GM12878 (cell line): Measurements from ENCODE around the gene PLA2G4E.

Experiments
- ATF7 ChIP-seq: fragments of 450-650 bp; IDR thresholded peaks from 2 replicates; pipeline ENCODE4 v1.6.1; 2016; ENCODE audit warnings: low read depth, mild to moderate bottlenecking
- CHD4 ChIP-seq: fragments of 200-600 bp; sonication (generic); IDR thresholded peaks from 2 replicates; pipeline ENCODE4 v1.6.1; 2016; ENCODE audit warnings: mild to moderate bottlenecking
- ESRRA ChIP-seq: IDR thresholded peaks from 2 replicates; pipeline ENCODE4 v1.6.1; 2012; ENCODE audit warnings: mild to moderate bottlenecking, low read length, improper control_type of control experiment
- MYC ChIP-seq: IDR thresholded peaks from 2 replicates; pipeline ENCODE4 v1.6.1; 2011; ENCODE audit warnings: mild to moderate bottlenecking, low read length, moderate library complexity, inconsistent platforms; ENCODE audit not compliant: insufficient read depth, insufficient replicate concordance, insufficient read length, severe bottlenecking
- RBBP5 ChIP-seq: fragments of 200-600 bp; sonication (generic); conservative IDR thresholded peaks from 2 replicates; pipeline ENCODE4 v1.6.1; 2016
- RELA ChIP-seq: fragments of 450-650 bp; IDR thresholded peaks from 2 replicates; pipeline ENCODE4 v1.8.0; 2014; ENCODE audit warnings: borderline replicate concordance; ENCODE audit not compliant: partially characterized antibody
- SP1 ChIP-seq: IDR thresholded peaks from one replicate; pipeline ENCODE4 v1.6.1; 2011; ENCODE audit warnings: low read depth, low read length
- SPI1 ChIP-seq: IDR thresholded peaks from 2 replicates; pipeline ENCODE4 v1.6.1; 2011; ENCODE audit warnings: low read depth, mild to moderate bottlenecking, low read length, moderate library complexity, borderline replicate concordance; ENCODE audit not compliant: insufficient read depth
- YY1 ChIP-seq: IDR thresholded peaks from 2 replicates; pipeline ENCODE4 v1.6.1; 2011; ENCODE audit warnings: low read depth, mild to moderate bottlenecking, low read length
- TF ChIP-seq, protein P1 (sequence below), 3 experiments: IDR thresholded peaks in 2 of 3; conservative IDR thresholded peaks in 1 of 3; 2 replicates each; pipeline ENCODE4 v1.5.1; 2011; ENCODE audit warnings: low read depth in 3 of 3, low read length in 3 of 3, mild to moderate bottlenecking in 3 of 3, control low read depth in 2 of 3, moderate library complexity in 2 of 3, inconsistent platforms in 1 of 3, mixed read lengths in 1 of 3; ENCODE audit not compliant: control insufficient read depth in 2 of 3, insufficient read depth in 1 of 3; ENCODE audit errors: extremely low read depth in 1 of 3

DNA sequence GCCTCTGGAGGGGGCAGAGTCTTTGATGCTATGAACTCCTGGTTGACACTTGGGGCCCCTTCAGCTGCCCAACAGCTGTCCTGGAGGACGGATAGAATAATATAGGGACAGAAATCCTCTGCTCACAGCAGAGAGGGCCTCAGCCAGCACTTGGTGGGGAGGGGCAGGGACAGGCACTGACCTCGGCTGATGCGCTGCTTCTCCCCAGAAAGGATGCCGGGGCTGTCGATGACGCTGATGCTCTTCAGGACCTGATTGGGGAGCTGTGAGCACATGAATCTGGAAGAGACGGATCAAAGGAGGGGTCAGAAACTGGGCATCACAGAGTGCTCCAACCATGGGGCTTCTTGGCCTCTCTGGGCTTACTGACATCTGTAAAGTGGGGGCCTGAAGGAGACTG, 78.0 kb downstream of the PLA2G4E start:
- TF ChIP-seq, protein P1, sequence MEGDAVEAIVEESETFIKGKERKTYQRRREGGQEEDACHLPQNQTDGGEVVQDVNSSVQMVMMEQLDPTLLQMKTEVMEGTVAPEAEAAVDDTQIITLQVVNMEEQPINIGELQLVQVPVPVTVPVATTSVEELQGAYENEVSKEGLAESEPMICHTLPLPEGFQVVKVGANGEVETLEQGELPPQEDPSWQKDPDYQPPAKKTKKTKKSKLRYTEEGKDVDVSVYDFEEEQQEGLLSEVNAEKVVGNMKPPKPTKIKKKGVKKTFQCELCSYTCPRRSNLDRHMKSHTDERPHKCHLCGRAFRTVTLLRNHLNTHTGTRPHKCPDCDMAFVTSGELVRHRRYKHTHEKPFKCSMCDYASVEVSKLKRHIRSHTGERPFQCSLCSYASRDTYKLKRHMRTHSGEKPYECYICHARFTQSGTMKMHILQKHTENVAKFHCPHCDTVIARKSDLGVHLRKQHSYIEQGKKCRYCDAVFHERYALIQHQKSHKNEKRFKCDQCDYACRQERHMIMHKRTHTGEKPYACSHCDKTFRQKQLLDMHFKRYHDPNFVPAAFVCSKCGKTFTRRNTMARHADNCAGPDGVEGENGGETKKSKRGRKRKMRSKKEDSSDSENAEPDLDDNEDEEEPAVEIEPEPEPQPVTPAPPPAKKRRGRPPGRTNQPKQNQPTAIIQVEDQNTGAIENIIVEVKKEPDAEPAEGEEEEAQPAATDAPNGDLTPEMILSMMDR (IDR thresholded peaks at IDR 0.05 in 2 of 3, conservative IDR thresholded peaks at IDR 0.05 in 1 of 3; ENCODE audit: control insufficient read depth in 2 of 3, extremely low read depth in 1 of 3, insufficient read depth in 1 of 3, low read depth in 3 of 3, low read length in 3 of 3), result no peak
- TF ChIP-seq ESRRA (no peak), RELA (no peak), YY1 (no peak), MYC (no peak), CHD4 (no peak), ATF7 (no peak), SP1 (no peak), SPI1 (no peak), RBBP5 (no peak)
